ENCODE data around the gene ETV7.

ETV7 gene

DNA sequence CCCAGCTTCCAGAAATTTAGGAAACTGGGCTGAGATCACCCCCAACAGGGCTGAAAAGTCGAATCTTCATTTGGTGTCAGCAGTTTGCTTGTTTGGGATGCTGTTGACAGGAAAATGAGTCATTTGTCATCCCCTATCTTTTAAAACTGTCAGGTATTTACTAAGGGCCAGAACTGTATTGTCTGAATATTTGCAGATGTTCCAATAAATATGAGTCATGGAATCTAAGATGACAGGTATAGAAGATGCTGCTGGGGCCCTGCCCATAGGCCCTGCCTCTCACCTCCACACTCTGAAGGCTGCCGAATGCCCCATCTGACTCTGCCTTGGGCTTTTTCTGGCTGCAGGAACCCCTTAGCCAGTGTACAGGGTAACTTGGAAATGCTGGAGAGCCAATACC, 3.9 kb downstream of the ETV7 start:
- DNase-seq (ENCODE audit: low spot score), result no peak

GRCh38 chr6:36382976-36383375, 4.5 kb downstream of the ETV7 start:
- no peak for DNase-seq (ENCODE audit: low spot score)

GRCh38 chr6:36381502-36382389, 5.7 kb downstream of the ETV7 start:
- no peak for DNase-seq (ENCODE audit: low spot score)

DNA sequence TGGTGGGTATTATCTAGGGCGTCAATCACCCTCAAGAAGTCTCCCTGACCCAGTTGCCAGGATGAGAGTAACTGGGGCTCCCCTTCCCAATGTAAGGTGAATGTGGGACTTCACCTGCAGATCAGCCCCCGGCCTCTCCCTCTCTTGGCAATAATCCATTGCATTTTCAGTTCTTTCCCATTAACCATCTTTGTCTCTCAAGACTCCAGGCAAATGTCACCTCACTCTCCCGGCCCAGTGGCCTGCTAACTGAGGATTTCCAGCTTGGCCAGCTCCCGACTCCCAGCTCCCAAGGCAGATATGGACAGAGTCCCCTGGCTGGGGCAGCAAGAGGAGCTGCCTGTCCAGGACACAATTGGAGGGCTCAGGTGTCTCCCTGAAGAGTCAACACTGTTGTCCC, 7.3 kb downstream of the ETV7 start:
- DNase-seq (ENCODE audit: low spot score), result no peak

DNA sequence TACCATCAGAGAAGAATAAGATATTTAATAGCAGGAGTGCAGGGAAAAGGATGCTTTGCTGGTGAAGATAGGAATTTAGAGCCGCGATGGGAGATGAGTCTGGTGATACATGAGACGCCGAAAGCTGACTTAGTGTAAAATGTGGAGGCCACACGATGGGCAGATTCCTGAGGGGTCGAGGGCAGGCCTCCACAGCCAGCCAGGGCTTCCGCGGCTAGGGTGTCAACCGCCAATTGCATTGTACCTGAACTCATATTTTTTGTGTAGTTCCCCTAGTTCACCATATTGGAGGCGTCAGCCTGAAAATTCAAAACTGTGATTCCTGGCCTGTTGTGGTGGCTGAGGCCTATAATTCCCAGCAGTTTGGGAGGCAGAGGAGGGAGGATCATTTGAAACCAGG, 8.5 kb downstream of the ETV7 start:
- DNase-seq (ENCODE audit: low spot score), result no peak

DNA sequence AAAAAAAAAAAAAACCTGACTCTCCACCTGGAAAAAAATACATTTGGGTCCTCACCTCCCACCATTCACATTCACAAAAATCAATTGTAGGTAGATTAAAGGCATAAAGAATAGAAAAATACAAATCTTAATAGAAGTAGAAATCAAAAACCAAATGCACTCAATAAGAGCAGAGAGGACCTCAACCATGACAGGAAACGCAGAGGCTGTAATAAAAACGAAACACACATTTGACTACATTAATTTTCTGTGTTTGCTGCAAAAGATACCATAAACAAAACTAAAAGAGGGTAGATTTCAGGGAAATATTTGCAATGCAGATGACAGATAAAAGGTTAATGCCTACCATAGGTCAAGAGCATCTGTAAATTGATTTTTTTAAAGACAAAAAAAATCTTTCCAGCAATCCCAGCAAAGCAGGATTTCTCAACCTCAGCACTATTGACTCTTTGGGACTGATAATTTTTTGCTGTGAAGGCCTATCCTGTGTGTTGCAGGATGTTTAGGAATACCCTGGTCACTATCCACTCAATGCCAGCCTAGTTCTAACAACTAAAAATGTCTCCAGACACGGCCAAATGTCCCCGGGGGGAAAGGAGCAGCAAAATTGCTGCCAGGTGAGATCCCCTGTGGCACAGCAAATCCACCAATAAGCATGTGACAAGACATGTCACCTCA, 9.1 kb downstream of the ETV7 start:
- no peak for DNase-seq (ENCODE audit: low spot score)

DNA sequence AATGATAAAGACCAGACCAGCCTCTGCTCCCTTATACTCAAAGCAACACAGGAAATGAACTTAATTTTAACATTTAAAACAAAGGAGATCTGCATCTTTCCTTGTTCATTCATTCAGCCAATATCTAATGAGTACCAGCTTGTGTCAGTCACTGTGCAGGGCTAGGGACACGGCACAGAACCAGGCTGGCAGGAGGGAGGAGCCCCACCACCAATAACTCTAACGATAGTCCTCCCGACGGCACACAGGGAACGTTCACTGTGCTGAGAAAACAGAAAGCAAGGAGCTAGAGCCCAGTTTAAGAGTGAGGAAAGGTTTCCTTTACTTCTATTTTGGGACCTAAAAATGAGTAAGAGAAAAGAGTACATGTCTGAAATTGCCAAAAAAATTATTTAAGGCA, 9.9 kb downstream of the ETV7 start:
- DNase-seq (ENCODE audit: low spot score), result no peak

DNA sequence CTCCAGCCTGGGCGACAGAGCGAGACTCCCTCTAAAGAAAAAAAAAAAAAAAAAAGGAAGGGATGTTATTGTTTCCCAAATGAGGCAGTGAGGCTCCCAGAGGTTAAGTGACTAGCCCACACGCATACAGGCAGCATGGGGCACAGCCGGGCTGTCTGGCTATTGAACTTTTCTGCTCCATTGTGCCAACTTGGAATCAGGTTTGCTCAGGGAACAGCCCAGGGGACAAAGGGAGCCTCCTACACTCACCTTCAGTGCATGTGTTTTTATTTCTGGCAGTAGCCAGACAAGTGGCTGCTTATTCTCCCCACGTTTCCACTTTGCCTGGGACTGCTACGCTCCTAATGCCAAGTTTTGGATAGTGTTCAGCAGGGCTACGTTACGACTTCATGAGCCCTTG, 10.7 kb downstream of the ETV7 start:
- DNase-seq (ENCODE audit: low spot score), result no peak

DNA sequence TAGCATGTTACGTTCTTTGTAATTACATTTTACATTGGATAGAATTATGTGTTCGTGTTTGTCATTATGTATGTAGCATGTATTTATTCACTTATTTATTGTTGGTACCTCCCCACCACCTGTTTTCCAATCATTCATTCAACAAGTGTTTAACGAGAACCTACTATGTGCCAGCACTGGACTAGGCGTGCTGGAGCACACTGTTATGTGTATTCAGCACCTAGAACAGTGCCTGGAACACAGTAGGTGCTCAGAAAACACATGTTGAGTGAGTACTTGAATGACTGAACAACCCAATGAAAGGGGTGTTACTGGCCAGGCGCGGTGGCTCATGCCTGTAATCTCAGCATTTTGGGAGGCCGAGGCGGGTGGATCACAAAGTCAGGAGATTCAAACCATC, 11.3 kb downstream of the ETV7 start:
- DNase-seq (ENCODE audit: low spot score), result no peak

GRCh38 chr6:36375644-36376155, 11.8 kb downstream of the ETV7 start:
- DNase-seq (ENCODE audit: low spot score), result no peak

- DNase-seq (ENCODE audit: low spot score), result no peak
Measured at GRCh38 chr6:36374972-36375371, 12.5 kb downstream of the ETV7 start.

DNA sequence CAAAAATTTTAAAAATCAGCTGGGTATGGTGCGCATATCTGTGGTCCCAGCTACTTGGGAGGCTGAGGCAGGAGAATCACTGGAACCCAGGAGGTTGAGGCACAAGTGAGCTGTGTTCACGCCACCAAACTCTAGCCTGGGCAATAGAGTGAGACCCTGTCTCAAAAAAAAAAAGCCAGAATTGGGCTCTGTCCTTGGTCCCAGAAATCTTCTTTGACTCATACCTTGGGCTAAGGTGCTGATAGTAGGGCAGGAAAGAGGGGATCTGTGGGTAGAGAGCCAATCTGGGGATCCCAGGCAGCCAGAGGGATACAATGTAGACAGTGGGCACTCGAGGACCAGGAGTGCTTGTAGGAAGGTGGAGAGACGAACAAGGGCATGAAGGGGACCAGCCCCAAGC, 13.3 kb downstream of the ETV7 start:
- DNase-seq (ENCODE audit: low spot score), result no peak

DNA sequence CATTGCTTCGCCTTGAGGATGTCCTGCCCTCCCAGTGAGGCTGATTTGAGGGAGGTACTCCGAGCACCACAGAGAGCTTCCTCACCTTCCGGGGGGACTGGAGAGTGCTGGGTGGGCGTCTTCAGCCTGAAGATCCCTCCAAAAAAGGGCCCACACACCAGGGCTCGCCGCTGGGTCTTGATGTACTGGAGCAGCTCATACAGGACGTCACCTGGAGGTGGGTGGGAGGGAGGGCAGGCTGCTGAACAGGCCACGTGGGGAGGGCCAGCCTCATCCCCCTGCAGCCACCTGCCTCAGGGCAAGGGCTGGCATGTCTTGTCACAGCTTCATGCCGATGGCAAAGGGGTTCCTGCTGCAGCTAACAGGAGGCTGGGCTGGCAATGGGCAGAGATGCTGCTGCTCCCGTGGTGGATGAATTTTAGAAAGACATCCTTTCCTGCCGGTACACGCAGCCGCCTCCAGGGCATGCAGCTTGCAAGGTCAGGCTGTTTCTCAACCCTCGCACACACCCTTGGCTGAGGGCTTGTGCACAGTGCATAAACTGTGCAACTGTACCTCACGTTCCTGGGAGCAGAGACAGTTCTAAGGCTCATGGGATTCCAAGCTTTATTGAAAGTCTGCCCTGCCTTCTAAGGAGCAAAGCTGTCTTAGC, 14.0 kb downstream of the ETV7 start:
- no peak for DNase-seq (ENCODE audit: low spot score)

DNA sequence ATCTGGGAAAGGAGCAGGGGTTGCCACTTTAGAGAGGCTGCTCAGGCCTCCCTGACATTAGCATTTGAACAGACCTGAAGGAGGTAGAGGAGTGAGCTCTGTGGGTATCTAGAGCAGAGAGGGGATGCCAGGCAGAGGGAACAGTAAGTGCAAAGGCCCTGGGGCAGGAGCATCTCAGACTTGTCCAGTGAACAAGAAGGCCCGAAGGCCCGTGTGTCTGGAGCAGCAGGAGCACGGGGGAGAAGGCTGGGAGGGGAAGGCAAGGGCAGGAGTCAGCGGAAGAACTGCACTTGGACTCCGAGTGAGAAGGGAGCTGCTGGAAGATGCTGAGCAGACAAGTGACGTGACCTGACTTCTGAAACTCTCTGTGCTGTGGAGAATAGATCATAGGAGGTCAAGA, 15.4 kb downstream of the ETV7 start:
- DNase-seq (ENCODE audit: low spot score), result no peak

- no peak for DNase-seq (ENCODE audit: low spot score)
Measured at GRCh38 chr6:36371211-36371610, 16.3 kb downstream of the ETV7 start.

DNA sequence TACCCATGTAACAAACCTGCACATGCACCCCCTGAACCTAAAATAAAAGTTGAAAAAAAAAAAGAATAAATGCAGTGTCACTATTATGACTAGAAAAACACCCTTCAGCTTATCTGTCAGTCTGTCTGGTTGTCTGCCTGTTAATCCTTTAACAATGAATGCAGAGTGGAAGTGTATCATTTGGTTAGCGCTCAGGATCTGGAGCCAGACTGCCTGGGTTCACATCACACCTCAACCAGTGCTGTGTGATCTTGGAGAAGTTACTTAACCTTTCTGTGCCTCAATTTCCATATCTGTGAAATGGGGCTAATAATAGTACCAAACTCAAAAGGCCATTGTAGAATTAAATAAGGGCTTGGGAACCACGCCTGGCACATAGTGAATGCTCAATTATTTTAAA, 16.8 kb downstream of the ETV7 start:
- DNase-seq (ENCODE audit: low spot score), result no peak

DNA sequence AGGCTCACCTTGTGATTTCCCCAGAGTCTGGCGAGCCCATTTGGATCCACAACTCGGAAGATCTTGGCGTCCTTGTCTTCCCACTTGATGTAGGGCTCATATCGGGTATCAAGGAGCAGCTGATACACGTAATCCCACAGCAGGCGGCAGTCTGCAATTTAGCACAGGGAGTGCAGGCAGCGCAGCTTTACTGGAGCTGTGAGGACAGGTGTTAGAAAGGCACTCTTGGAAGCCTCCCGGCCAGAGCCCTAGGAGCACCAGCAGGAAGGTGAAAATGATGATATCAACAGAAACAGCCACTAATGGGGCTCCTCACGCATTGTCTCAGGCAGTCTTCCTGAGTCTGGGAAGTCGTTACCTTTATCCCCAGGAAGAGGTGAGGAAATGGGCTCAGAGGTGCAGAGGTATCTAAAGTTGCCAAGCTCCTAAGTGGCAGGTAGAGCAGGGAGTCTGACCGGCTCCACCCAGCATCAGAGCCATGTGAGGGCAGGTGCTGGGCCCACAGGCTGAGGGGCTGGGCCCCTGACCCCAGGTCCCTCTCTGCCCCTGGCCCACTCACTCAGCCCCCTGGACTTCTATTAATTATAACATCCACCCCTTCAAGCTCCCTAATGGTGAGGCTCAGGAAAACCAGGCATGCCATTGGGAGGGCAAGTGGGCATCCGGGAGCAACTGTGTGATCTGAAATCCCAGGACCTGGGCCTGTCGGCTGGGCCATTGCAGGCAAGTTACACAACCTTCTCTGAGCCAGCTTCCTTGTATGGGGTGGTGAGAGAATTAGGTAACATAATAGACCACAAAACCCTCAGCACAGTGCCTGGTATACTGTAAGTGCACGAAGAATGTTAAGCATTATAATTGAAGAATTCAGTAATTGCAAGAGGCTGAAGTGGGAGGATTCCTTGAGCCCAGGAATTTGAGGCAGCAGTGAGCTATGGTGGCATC, 18.3 kb downstream of the ETV7 start:
- DNase-seq (ENCODE audit: low spot score), result peak; percentile 87

GRCh38 chr6:36368421-36368820, 19.0 kb downstream of the ETV7 start:
- no peak for DNase-seq (ENCODE audit: low spot score)

DNA sequence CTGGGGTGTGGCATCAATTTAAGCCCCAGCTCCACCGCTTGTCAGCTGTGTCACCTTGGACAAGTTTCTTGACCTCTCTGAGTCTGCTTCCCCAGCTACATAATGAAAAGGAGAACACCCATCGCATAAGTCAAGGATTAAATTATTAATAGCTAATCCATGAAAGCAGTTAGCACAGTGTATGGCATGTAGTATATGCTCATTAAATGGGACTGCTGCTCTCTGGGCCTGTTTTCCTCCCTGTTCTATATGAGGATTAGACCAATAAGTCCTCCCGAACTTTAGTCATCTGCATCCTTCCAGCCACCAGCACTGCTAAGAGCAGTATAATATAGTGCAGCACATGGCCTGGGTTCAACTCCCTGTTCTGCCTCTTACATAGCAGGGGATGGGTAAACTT, 19.7 kb downstream of the ETV7 start:
- DNase-seq (ENCODE audit: low spot score), result no peak

GRCh38 chr6:36364669-36365479, 22.6 kb downstream of the ETV7 start:
- no peak for DNase-seq (ENCODE audit: low spot score)
